Fibroblast of pulmonary artery (primary cell): ENCODE measurements around the gene STAMBP.
"Not testable (repeated sequence)": the region's sequence is repeated elsewhere in the genome, so short reads cannot be mapped to it uniquely, and the experiment has no call there.

ENCODE experiments used
- DNase-seq: peaks from one replicate; pipeline ENCODE4 v3.0.0-alpha.2; 2010; ENCODE audit warnings: low read depth
- H3K4me3 ChIP-seq: replicated peaks from 2 replicates; pipeline ENCODE4 v1.5.1; 2011; ENCODE audit warnings: low read depth, mild to moderate bottlenecking, control low read depth, low read length, moderate library complexity
- TF ChIP-seq, protein P1 (sequence below): IDR thresholded peaks from 2 replicates; pipeline ENCODE4 v1.5.1; 2011; ENCODE audit warnings: mild to moderate bottlenecking, control low read depth, low read length, inconsistent platforms; ENCODE audit errors: missing control alignments

The STAMBP gene

DNA sequence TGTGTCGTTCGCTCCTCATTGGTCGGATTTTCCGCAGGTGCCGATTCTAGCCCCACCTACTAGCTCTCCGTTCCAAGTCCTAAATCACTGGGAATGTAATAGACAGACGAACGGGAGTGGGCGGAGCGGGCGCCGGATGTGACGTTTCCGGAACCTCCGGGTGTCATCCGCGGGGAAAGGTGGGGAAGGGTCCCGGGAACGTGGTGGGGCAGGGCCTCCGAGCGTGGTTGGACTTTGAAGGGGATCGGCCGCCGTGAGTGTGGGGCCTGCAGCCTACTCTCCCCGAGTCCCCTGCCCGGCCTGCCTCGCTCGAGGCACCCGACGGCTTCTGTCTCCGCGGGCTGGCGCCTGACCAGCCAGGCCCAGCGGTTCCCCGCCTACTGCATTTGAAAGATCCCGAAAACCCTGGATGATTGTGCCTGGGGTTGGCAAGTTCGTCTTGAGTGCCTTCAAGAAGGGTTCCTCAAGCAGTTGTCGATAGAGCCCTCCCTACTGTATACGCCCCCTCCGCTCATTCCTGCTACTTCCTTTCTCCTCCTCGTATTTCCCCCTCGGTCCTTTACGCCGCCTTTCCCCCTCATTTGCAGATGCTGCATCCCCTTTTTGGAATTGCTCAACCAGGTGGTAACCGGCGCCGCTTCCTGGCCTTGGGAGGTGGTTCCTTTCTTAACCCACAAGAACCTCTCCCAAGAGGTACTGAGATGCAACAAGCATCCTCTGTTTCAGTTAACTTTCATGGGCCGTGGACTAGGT, at the start of gene STAMBP:
Gene STAMBP, plus strand, starts transcription at position 144 of the 753 bp plus-strand sequence. CDS start 1,896 bp downstream, outside the sequence.
- peak within 1 kb of the TSS; percentile 89 for H3K4me3 ChIP-seq
- TF ChIP-seq, protein P1, sequence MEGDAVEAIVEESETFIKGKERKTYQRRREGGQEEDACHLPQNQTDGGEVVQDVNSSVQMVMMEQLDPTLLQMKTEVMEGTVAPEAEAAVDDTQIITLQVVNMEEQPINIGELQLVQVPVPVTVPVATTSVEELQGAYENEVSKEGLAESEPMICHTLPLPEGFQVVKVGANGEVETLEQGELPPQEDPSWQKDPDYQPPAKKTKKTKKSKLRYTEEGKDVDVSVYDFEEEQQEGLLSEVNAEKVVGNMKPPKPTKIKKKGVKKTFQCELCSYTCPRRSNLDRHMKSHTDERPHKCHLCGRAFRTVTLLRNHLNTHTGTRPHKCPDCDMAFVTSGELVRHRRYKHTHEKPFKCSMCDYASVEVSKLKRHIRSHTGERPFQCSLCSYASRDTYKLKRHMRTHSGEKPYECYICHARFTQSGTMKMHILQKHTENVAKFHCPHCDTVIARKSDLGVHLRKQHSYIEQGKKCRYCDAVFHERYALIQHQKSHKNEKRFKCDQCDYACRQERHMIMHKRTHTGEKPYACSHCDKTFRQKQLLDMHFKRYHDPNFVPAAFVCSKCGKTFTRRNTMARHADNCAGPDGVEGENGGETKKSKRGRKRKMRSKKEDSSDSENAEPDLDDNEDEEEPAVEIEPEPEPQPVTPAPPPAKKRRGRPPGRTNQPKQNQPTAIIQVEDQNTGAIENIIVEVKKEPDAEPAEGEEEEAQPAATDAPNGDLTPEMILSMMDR: no peak
- peak; percentile 97 for DNase-seq

- peak; percentile 95 for DNase-seq
- H3K4me3 ChIP-seq: peak within 1 kb of the TSS; percentile 100
- TF ChIP-seq, protein P1: peak; percentile 94
These were observed 49.1 kb upstream of the STAMBP start, which contains the start of gene DUSP11 for GRCh38 chr2:73779467-73780236. DUSP11 (minus strand) TSS chr2:73780103; CDS start chr2:73779974, 129 bp downstream.

DNA sequence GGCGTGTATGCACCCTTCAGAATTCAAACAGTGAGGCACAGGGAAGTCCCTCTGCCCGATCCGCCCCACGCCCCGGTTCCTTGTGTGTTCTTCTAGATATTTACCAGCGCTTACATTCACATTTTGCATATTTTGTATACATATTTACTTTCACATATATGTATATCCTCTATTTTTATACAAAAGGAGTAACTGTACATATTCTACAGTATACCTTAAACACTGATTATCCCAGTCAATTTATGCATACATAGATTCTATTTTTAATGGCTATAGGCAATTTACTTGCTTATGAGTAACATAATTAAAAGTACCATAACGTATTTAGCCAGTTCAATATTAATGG, 48.6 kb upstream of the STAMBP start:
- no peak for DNase-seq
- TF ChIP-seq, protein P1: no peak
- H3K4me3 ChIP-seq: peak overlapping the region; percentile 100

GRCh38 chr2:73783402-73783801, 45.4 kb upstream of the STAMBP start:
- H3K4me3 ChIP-seq, DNase-seq: not testable (repeated sequence)

DNA sequence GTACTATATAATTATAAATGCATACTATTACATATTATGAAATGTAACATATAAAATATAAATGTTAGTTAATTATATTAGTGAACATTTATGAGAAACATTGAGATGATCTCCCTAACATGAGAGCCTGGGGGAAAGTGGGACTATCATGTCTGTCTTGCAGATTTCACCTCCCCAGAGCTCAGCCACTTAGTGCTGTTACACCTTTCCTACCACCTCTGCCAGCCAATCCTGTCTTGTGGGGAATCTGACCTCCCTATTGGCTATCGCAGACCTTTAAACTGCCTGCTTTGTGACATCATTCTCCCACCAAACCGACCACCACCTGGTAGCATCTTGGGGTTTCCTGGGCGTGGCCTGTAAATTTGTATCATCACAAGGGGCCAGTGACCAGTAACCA, 44.9 kb upstream of the STAMBP start, which contains the start of gene C2orf78:
Gene C2orf78, plus strand, starts transcription at position 301 of the 400 bp plus-strand sequence. CDS start 127 bp downstream, outside the sequence.
- H3K4me3 ChIP-seq, DNase-seq: not testable (repeated sequence)

DNA sequence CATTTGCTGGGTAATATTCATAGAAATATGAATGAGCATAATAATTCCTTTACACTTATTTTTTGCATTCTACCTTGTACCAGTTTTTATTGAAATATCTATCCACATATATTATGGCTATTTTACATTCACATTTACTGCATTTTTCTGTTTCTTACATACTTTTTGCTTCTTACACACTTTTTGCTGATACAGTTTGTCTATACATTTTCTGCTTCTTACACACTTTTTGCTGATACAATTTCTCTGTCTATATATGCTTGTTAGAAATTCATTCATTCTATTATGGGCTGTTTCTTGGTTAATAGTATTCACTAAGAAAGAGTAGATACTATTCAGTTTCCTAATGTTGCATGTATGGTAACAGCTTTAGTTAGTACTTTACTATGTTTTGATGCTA, 16.9 kb upstream of the STAMBP start:
- H3K4me3 ChIP-seq: no peak overlapping the region
- DNase-seq: no peak
- TF ChIP-seq, protein P1: no peak

GRCh38 chr2:73812635-73813034, 16.1 kb upstream of the STAMBP start:
- no peak overlapping the region for H3K4me3 ChIP-seq
- DNase-seq: no peak
- TF ChIP-seq, protein P1: no peak
